Measurements from ENCODE around the gene TMEM97. TPM values are rescaled to one million over a fixed set of nuclear protein-coding genes. Genes with fewer than 3 reads are reported as not detected.
A peak's percentile ranks its signal among the peaks of the same experiment; 100 is the strongest.

Gene TMEM97
- total and polyA plus RNA-seq, 2 experiments from 2014 or later = 101 to 216 TPM

DNA sequence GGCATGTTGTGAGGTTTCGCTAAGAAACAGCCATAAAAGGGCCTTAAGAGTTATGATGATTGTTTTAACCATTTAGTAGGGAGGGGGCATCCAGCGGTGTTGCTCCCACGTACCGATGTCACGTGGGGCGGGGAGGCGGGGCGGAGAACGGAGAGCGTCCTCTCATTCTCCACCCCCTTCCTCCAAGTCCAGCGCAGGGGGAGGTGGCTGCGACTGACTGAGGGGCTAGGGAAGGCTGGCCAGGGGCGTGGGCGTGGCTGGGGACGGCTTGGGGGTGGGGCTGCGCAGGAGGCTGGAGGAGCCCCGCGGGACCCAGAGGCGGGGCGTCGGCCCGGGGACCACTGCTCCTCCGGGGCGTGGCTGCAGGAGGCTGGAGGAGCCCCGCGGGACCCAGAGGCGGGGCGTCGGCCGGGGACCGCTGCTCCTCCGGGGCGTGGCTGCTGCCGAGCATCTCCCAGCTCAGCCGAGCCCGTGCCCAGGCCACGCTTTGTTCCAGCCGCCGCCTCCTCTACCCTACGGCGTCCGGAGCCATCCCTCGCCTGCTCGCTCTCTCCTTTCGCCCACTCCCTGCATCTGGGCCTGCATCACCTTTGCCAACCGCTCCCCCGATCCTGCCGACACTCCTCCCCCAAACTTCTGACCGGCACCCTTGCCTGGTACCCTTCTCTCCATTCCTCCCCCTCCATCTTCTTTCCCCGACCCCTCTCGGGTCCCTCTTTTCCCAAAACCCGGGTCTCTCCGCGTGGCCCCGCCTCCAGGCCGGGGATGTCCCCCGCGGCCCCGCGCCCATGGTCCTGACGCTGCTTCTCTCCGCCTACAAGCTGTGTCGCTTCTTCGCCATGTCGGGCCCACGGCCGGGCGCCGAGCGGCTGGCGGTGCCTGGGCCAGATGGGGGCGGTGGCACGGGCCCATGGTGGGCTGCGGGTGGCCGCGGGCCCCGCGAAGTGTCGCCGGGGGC lies 52.5 kb downstream of the TMEM97 start, which contains the start of gene SARM1:
SARM1 (plus strand) TSS at position 450 of the 958 bp plus-strand sequence; CDS start at position 789, 339 bp downstream.
- no peaks in the 10 kb centered on the region for H3K9me3 Mint-ChIP-seq
- Histone ChIP-seq H3K4me1 (ENCODE audit: insufficient read depth) (peaks cover 9% of the 10 kb centered on the region; the same call in 1 of the 2 replicates), H3K27me3 (ENCODE audit: insufficient read depth) (peaks cover 22% of the 10 kb centered on the region), H3K4me2 (peak within 1 kb of the TSS; percentile 90), H3K9me2 (ENCODE audit: insufficient read depth) (no peaks in the 10 kb centered on the region), H3K27ac (ENCODE audit: low read depth) (0 out of 2 replicates have a peak within 1 kb of the TSS, but pooled peaks have one; percentile 20), H3K79me2 (replicated peaks; ENCODE audit: insufficient read depth) (no peaks in the 10 kb centered on the region), H3F3A (replicated peaks; ENCODE audit: low read depth) (no peaks in the 10 kb centered on the region; the same call in 1 of the 2 replicates), H2AFZ (peak within 1 kb of the TSS; percentile 97), H3K4me3 (peak within 1 kb of the TSS; percentile 86), H3K36me3 (ENCODE audit: insufficient read depth) (no peaks in the 10 kb centered on the region), H4K20me1 (replicated peaks; ENCODE audit: insufficient read depth) (peaks cover 17% of the 10 kb centered on the region; the same call in 1 of the 2 replicates)
- H3K4me3 Mint-ChIP-seq = peak within 1 kb of the TSS; percentile 79
- DNase-seq (ENCODE audit: low spot score) (peak; percentile 99), ATAC-seq (peak; percentile 85)
- H3K36me3 Mint-ChIP-seq (ENCODE audit: low read depth) = no peaks in the 10 kb centered on the region
- peak within 1 kb of the TSS; percentile 67; the same call in 1 of the 2 replicates for H3K27ac Mint-ChIP-seq
- H3K27me3 Mint-ChIP-seq (ENCODE audit: insufficient read depth, low read depth, poor library complexity) = peaks cover 37% of the 10 kb centered on the region
- TF ChIP-seq POLR2AphosphoS5 (IDR thresholded peaks at IDR 0.05; ENCODE audit: low read depth) (peak; percentile 40; the same call in 1 of the 2 replicates), NANOG (IDR thresholded peaks at IDR 0.05; ENCODE audit: borderline replicate concordance) (no peak)
- peaks cover 21% of the 10 kb centered on the region for H3K4me1 Mint-ChIP-seq

DNA sequence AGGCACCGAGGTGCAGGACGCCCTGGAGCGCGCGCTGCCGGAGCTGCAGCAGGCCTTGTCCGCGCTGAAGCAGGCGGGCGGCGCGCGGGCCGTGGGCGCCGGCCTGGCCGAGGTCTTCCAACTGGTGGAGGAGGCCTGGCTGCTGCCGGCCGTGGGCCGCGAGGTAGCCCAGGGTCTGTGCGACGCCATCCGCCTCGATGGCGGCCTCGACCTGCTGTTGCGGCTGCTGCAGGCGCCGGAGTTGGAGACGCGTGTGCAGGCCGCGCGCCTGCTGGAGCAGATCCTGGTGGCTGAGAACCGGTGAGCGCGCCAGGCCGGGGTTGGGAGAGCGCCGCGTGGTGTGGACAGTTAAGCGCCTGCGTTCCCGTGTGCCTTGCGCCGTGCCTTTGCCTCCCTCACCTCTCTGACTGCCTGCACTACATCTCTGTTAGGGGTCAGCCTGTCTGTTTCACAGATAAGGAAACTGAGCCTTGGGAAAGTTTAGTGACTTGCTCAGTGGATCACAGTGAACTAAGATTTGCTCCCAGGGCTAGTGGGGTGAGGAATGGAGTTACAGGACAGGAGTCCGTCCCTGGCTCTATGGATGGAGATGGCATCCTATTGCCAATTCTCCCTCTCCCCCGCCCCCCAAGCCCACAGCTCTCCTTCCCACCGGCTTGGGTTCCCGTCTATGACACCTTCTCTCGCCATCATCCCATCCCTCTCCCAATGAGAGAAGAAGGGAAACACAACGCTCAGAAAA lies 53.4 kb downstream of the TMEM97 start:
- H3K4me2 ChIP-seq = peak overlapping the region; percentile 90
- no peaks in the 10 kb centered on the region for H3K79me2 ChIP-seq (replicated peaks; ENCODE audit: insufficient read depth)
- peaks cover 33% of the 10 kb centered on the region for H3K27me3 Mint-ChIP-seq (ENCODE audit: insufficient read depth, low read depth, poor library complexity)
- peak; percentile 5 for ATAC-seq
- H3K4me3 Mint-ChIP-seq = peak overlapping the region; percentile 70
- H3K36me3 Mint-ChIP-seq (ENCODE audit: low read depth) = no peaks in the 10 kb centered on the region
- H2AFZ ChIP-seq = peak overlapping the region; percentile 97
- H3K27ac ChIP-seq (ENCODE audit: low read depth) = no peak overlapping the region
- H3K27ac Mint-ChIP-seq = no peak overlapping the region
- peaks cover 21% of the 10 kb centered on the region for H3K4me1 Mint-ChIP-seq
- H3F3A ChIP-seq (replicated peaks; ENCODE audit: low read depth) = no peaks in the 10 kb centered on the region; the same call in 1 of the 2 replicates
- peaks cover 9% of the 10 kb centered on the region; the same call in 1 of the 2 replicates for H3K4me1 ChIP-seq (ENCODE audit: insufficient read depth)
- no peaks in the 10 kb centered on the region for H3K9me3 Mint-ChIP-seq
- peak overlapping the region; percentile 86 for H3K4me3 ChIP-seq
- peaks cover 22% of the 10 kb centered on the region for H3K27me3 ChIP-seq (ENCODE audit: insufficient read depth)
- TF ChIP-seq NANOG (IDR thresholded peaks at IDR 0.05; ENCODE audit: borderline replicate concordance) (no peak), POLR2AphosphoS5 (IDR thresholded peaks at IDR 0.05; ENCODE audit: low read depth) (no peak), EZH2 (IDR thresholded peaks at IDR 0.05; ENCODE audit: low read depth, unreplicated experiment) (peak; percentile 6)
- TF ChIP-seq, protein P1, sequence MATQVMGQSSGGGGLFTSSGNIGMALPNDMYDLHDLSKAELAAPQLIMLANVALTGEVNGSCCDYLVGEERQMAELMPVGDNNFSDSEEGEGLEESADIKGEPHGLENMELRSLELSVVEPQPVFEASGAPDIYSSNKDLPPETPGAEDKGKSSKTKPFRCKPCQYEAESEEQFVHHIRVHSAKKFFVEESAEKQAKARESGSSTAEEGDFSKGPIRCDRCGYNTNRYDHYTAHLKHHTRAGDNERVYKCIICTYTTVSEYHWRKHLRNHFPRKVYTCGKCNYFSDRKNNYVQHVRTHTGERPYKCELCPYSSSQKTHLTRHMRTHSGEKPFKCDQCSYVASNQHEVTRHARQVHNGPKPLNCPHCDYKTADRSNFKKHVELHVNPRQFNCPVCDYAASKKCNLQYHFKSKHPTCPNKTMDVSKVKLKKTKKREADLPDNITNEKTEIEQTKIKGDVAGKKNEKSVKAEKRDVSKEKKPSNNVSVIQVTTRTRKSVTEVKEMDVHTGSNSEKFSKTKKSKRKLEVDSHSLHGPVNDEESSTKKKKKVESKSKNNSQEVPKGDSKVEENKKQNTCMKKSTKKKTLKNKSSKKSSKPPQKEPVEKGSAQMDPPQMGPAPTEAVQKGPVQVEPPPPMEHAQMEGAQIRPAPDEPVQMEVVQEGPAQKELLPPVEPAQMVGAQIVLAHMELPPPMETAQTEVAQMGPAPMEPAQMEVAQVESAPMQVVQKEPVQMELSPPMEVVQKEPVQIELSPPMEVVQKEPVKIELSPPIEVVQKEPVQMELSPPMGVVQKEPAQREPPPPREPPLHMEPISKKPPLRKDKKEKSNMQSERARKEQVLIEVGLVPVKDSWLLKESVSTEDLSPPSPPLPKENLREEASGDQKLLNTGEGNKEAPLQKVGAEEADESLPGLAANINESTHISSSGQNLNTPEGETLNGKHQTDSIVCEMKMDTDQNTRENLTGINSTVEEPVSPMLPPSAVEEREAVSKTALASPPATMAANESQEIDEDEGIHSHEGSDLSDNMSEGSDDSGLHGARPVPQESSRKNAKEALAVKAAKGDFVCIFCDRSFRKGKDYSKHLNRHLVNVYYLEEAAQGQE (IDR thresholded peaks at IDR 0.05; ENCODE audit: unreplicated experiment) = peak; percentile 5
- TF ChIP-seq, protein P2, sequence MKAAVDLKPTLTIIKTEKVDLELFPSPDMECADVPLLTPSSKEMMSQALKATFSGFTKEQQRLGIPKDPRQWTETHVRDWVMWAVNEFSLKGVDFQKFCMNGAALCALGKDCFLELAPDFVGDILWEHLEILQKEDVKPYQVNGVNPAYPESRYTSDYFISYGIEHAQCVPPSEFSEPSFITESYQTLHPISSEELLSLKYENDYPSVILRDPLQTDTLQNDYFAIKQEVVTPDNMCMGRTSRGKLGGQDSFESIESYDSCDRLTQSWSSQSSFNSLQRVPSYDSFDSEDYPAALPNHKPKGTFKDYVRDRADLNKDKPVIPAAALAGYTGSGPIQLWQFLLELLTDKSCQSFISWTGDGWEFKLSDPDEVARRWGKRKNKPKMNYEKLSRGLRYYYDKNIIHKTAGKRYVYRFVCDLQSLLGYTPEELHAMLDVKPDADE (IDR thresholded peaks at IDR 0.05) = no peak
- no peaks in the 10 kb centered on the region for H3K36me3 ChIP-seq (ENCODE audit: insufficient read depth)
- no peaks in the 10 kb centered on the region for H3K9me2 ChIP-seq (ENCODE audit: insufficient read depth)
- DNase-seq (ENCODE audit: low spot score) = peak; percentile 54
- peaks cover 17% of the 10 kb centered on the region; the same call in 1 of the 2 replicates for H4K20me1 ChIP-seq (replicated peaks; ENCODE audit: insufficient read depth)

Data from GM23338 (cell line).